ENCODE results near the gene CLDN4. TPM values are rescaled to one million over a fixed set of nuclear protein-coding genes. Genes with fewer than 3 reads are reported as not detected.
"Not testable (repeated sequence)": the region's sequence is repeated elsewhere in the genome, so short reads cannot be mapped to it uniquely, and the experiment has no call there.

Gene CLDN4
- total RNA-seq, 1 experiment from 2014 or later: 283 TPM

GRCh38 chr7:73817121-73817520 lies 13.7 kb upstream of the CLDN4 start:
- H3K27me3 Mint-ChIP-seq (ENCODE audit: unreplicated experiment): no peaks in the 10 kb centered on the region
- no peak for DNase-seq
- no peaks in the 10 kb centered on the region for H3K9me3 Mint-ChIP-seq (ENCODE audit: low read depth, unreplicated experiment)
- BruUV-seq (replicated peaks): no TSS peak
- no peak for TF ChIP-seq CTCF (IDR thresholded peaks at IDR 0.05; ENCODE audit: unreplicated experiment)
- intact Hi-C loops (cut with micrococcal nuclease; ENCODE audit: unreplicated experiment): no loop called here
- H3K36me3 Mint-ChIP-seq (ENCODE audit: insufficient read depth, unreplicated experiment): peaks cover 4% of the 10 kb centered on the region
- no peak overlapping the region for H3K4me3 Mint-ChIP-seq (ENCODE audit: low read depth, unreplicated experiment)
- H3K27ac Mint-ChIP-seq (ENCODE audit: unreplicated experiment): no peak overlapping the region
- peaks cover 10% of the 10 kb centered on the region for H3K4me1 Mint-ChIP-seq (ENCODE audit: low read depth, unreplicated experiment)
- CTCF ChIA-PET: interaction anchor here (0.6 kb wide), 1 partner anchor 19 kb away, joined by 3 read pairs; no protein-coding TSS in a partner anchor

- CTCF ChIA-PET: no interaction called here
- no peak overlapping the region for H3K27ac Mint-ChIP-seq (ENCODE audit: unreplicated experiment)
- H3K36me3 Mint-ChIP-seq (ENCODE audit: insufficient read depth, unreplicated experiment): peaks cover 7% of the 10 kb centered on the region
- no peaks in the 10 kb centered on the region for H3K9me3 Mint-ChIP-seq (ENCODE audit: low read depth, unreplicated experiment)
- no peak overlapping the region for H3K4me3 Mint-ChIP-seq (ENCODE audit: low read depth, unreplicated experiment)
- intact Hi-C loops (cut with micrococcal nuclease; ENCODE audit: unreplicated experiment): no loop called here
- DNase-seq: no peak
- H3K27me3 Mint-ChIP-seq (ENCODE audit: unreplicated experiment): no peaks in the 10 kb centered on the region
- TF ChIP-seq CTCF (IDR thresholded peaks at IDR 0.05; ENCODE audit: unreplicated experiment): no peak
- peaks cover 32% of the 10 kb centered on the region for H3K4me1 Mint-ChIP-seq (ENCODE audit: low read depth, unreplicated experiment)
- BruUV-seq (replicated peaks): no TSS peak
Observed at GRCh38 chr7:73820013-73820412, 10.8 kb upstream of the CLDN4 start.

GRCh38 chr7:73821597-73822285 lies 9.1 kb upstream of the CLDN4 start:
- H3K4me3 Mint-ChIP-seq (ENCODE audit: low read depth, unreplicated experiment): peak overlapping the region; percentile 31
- intact Hi-C loops (cut with micrococcal nuclease; ENCODE audit: unreplicated experiment): not testable (repeated sequence)

GRCh38 chr7:73822319-73823173 lies 8.2 kb upstream of the CLDN4 start:
- intact Hi-C loops (cut with micrococcal nuclease; ENCODE audit: unreplicated experiment): no loop called here
- CTCF ChIA-PET: interaction anchor here (0.8 to 1.2 kb wide), 4 partner anchors 11 to 54 kb away, joined by 3 to 5 read pairs (median 4); partner anchors contain the start of gene CLDN3
- Mint-ChIP-seq H3K9me3 (ENCODE audit: low read depth, unreplicated experiment) (no peaks in the 10 kb centered on the region), H3K36me3 (ENCODE audit: insufficient read depth, unreplicated experiment) (peaks cover 6% of the 10 kb centered on the region), H3K4me1 (ENCODE audit: low read depth, unreplicated experiment) (peaks cover 49% of the 10 kb centered on the region), H3K27ac (ENCODE audit: unreplicated experiment) (peak overlapping the region; percentile 79), H3K4me3 (ENCODE audit: low read depth, unreplicated experiment) (peak overlapping the region; percentile 12), H3K27me3 (ENCODE audit: unreplicated experiment) (no peaks in the 10 kb centered on the region)
- no TSS peak for BruUV-seq (replicated peaks)
- TF ChIP-seq CTCF (IDR thresholded peaks at IDR 0.05; ENCODE audit: unreplicated experiment): no peak
- peak; percentile 53 for DNase-seq

More at GRCh38 chr7:73821597-73822285, 9.1 kb upstream of the CLDN4 start:
- H3K36me3 Mint-ChIP-seq (ENCODE audit: insufficient read depth, unreplicated experiment); H3K27me3 Mint-ChIP-seq (ENCODE audit: unreplicated experiment); BruUV-seq (replicated peaks); DNase-seq; H3K9me3 Mint-ChIP-seq (ENCODE audit: low read depth, unreplicated experiment): not testable (repeated sequence)
- CTCF ChIA-PET: interaction anchor here (0.6 to 1.2 kb wide), 3 partner anchors 10 to 53 kb away, joined by 4 to 5 read pairs (median 5); no protein-coding TSS in a partner anchor
- Mint-ChIP-seq H3K27ac (ENCODE audit: unreplicated experiment) (peak overlapping the region; percentile 64), H3K4me1 (ENCODE audit: low read depth, unreplicated experiment) (peaks cover 41% of the 10 kb centered on the region)
